HG03571 (cell line): ENCODE results near the gene MRPL3.

Experiments used
- ATAC-seq: cut with Tn5 transposase; IDR thresholded peaks from one replicate; pipeline ENCODE4 v1.9.1; 2021; ENCODE audit not compliant: unreplicated experiment

MRPL3 gene

GRCh38 chr3:131502530-131503319, at the start of gene MRPL3:
MRPL3 (minus strand) TSS chr3:131502971; CDS start chr3:131502821, 150 bp downstream.
- ATAC-seq = peak; percentile 97

DNA sequence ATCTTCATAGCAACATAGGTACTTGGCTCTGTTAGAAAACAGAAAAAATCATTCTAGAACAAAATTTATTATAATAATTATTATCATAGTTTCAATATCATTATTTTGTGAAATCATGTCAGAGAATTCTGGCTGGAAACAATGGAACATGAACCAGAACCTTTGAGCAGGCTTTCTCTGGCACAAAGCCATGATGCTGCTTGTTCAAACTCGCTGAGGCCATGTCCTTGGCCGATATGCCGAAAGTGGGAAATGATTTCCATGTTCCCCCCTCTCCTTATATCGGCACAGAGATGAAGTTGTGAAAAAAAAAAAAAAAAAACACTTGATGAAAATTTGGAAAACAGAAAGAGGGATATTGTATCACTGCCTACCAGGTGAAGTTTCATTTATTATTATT, 49.0 kb upstream of the MRPL3 start:
- no peak for ATAC-seq

DNA sequence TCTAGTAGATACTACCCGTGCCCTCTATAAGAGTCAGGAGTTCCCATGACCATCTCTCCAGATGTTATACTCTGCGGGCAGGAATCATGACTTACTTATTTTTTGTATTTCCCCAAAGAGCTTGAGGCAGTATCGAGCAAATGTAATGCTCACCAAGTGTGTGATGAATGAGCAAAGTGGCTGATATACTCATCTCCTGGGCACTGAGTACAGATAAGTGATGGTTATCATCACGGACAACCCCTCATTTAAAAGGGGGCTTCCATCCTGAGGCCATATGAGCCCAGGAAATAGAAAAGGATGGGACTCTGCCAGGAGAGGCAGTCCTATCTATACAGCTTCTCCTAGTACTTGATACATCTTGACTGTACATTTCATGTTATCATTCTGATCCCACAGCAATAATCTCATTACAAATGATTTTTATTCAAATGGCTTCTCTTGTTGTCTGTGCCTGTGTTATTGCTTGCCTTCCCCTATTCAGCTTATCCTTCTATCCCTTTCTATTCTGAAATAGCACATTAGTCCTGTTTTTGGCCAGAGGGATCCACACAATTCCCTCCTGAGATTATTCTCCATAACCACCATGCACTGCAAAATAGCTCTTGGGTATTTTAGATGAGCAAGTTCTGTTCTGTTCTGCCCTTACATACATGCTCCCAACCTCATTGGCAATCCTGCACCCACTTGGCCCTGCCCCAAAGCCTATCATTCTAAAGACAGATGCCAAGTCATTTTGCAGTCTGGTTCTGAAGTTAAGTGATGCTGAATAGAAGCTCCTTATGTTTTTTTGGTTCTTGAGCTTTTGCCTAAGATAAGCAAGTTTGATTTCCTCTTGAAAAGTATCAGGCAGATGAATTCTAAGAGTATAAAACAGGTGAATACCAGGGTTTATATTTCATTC, 48.0 kb upstream of the MRPL3 start:
- ATAC-seq = no peak

DNA sequence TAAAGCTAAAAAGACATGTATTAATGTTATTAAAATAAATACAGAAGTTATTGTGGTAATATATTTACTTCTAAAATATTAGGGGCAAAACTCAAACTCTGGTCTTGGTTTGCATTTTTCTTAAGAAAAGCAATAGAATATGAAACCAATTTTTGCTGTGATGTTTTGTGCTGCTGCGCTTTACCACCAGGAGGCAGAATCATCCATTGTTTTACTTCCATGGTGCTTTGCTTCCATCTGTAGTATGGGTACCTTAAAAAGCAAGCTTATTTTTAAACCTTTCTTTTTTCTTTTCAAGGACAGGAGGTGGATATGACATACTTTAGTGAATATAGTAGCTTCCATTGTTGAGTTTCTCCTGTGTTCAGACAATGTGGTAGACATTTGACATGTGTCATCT, 46.6 kb upstream of the MRPL3 start:
- no peak for ATAC-seq

DNA sequence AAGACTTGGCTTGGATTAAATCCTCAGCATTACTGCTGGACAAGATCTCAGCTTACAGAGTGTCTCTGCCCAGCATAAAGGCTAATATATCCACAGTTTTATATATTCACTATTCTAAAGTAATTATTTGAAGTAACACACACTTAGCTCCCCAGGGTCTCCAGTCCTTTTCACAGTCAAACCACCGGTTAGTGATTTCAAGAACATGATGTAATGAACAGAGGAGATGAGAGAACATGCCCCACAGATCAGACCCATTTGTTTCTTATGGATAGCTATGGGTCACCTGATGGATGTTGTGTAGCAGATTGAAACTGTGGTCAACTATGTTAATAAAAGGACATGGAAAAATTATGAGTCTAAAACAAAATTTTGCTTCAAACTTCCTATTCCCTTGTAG, 44.8 kb upstream of the MRPL3 start:
- no peak for ATAC-seq

GRCh38 chr3:131546441-131546840, 43.7 kb upstream of the MRPL3 start:
- ATAC-seq = no peak

- no peak for ATAC-seq
Observed at GRCh38 chr3:131544557-131544956, 41.8 kb upstream of the MRPL3 start.

- no peak for ATAC-seq
Observed at GRCh38 chr3:131543714-131544113, 40.9 kb upstream of the MRPL3 start.

DNA sequence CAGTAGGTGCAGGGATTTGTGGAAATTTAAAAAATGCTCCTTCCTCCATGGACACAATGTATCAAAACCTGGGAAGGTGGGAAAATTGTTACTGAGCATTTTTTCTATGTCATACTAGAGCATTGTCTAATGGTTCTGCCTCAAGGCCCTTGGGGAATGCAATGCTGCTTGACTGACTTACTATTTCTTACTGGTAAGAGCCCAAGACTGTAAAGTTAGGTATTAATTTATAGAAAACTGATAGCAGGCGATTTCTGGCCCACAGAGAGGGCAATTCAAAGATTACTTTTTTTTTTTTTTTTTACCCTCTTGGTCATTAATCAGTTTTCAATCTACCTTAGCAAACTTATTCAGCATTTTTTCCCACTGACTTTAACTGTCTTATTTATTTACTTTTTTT, 38.5 kb upstream of the MRPL3 start:
- no peak for ATAC-seq

DNA sequence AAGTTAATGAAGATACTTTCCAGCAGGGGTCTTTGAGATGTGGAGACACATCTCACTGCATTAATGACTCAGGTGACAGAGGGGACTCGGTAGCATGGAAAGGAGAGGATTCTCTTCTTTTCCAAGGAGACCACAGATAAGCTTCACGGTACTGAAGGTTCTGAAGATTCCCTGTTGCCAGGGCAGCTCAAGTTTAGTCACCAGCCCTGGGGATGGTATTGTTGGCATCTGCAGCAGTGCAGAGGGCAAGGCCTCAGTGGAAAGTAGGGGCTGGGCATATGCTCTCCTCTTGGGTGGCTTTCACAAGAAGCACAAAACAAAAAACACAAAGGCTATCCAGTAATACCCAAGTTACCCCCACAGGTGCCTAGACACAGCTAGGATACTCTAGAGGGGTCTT, 38.0 kb upstream of the MRPL3 start:
- ATAC-seq = no peak

GRCh38 chr3:131540143-131540542, 37.4 kb upstream of the MRPL3 start:
- no peak for ATAC-seq

GRCh38 chr3:131538968-131539367, 36.2 kb upstream of the MRPL3 start:
- no peak for ATAC-seq

GRCh38 chr3:131537531-131537930, 34.8 kb upstream of the MRPL3 start:
- ATAC-seq = no peak

DNA sequence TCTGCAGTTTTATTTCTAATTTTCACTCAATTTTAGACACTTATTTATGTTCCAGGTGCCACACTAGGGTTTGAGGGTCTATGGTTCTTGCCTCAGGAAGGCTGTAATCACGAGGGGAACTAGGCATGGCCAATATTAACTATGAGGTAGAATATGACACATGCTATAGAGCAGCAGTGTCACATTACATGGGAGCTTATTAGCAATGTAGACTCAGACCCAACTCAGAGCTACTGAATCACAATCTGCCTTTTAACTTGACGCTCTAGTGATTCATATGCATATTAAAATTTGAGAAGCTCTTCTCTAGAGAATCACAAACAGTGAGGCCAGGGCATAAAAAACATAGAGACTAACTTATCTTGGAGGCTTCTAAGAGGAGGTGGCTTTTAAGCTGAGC, 32.8 kb upstream of the MRPL3 start:
- ATAC-seq = no peak

- no peak for ATAC-seq
Observed at GRCh38 chr3:131535131-131535530, 32.4 kb upstream of the MRPL3 start.

DNA sequence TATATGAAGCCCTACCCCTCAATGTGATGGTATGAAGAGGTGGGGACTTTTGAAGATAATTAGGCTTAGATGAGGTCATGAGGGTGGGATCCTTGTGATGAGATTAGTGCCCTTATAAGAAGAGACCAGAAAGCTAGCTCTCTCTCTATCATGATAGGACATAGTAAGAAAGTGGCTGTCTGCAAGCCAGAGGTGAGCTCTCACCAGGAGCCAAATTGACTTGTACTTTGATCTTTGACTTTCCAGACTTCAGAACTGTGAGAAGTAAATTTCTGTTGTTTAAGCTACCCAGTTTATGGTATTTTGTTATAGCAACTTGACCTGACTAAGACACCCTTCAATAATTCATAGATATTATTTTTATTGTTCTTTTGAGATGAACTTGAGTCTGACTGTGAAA, 29.9 kb upstream of the MRPL3 start:
- ATAC-seq = no peak

GRCh38 chr3:131530843-131531242, 28.1 kb upstream of the MRPL3 start:
- no peak for ATAC-seq

DNA sequence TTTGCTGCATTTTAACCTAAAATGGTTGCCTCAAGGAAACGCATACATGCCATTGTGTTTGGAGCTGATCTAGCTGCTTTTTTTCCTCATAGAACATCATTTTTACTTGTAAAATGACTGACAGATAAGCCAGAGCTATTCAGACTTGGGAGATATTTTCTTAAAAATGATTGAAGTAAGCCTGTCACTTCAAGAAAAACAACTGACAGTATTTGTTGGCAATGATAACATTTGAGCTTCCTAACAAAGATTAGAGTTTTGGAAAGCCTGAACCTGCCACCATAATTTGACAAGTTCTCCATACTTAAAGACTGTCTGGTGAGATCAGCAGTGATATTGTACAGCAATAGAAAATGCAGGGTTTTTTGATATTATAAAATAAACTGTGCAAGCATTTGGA, 27.6 kb upstream of the MRPL3 start:
- ATAC-seq = no peak

- no peak for ATAC-seq
Observed at GRCh38 chr3:131526801-131527347, 24.1 kb upstream of the MRPL3 start.

DNA sequence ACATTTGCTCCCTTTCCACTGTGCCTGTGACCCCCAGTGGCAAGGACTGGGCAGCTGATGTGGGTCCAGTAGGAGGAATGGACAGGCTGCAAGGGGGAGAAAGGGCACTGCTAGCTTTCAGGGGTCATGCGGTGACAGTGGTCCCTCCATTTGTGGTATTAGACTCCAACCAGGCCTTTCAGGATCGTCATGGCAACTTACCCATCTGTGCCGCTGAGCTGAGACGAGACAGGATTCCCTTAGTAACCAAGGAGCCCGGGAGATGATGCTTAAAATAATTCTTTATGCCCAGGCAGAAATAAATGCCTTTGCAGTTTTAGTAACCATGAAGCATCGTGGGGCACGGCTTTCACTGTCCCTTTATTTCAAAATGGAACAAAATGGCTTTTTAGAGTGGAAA, 15.9 kb upstream of the MRPL3 start:
- no peak for ATAC-seq

DNA sequence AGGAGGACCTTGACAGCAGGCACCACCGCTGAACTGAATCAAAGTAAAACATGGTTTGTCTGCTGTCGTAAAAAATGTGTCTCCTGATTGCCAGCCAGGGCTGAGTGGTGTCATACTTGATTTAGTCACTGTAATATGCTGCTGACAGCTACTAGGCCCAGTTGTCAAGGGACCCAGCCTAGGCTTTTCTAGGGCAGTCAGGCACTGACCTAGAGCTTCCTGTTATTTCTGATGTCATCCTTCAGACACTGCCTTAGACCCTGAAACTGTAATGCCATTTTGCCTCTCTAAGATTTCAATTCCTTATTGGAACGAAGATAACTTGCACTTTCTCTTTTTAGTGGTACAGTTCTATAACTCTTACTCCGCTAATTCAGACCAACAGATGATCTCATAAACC, 2.6 kb upstream of the MRPL3 start:
- ATAC-seq = no peak

GRCh38 chr3:131503320-131503635, 507 bp upstream of the MRPL3 start:
- peak; percentile 7 for ATAC-seq
